ENCODE results near the gene HS3ST1.
A peak's percentile ranks its signal among the peaks of the same experiment; 100 is the strongest.
"Not testable (repeated sequence)": the region's sequence is repeated elsewhere in the genome, so short reads cannot be mapped to it uniquely, and the experiment has no call there.

The HS3ST1 gene

GRCh38 chr4:11397819-11398610 is 30.7 kb downstream of the HS3ST1 start:
- no peak for DNase-seq

GRCh38 chr4:11397146-11397545 is 31.5 kb downstream of the HS3ST1 start:
- no peak for DNase-seq

- no peak for DNase-seq
Measured at GRCh38 chr4:11393551-11393950, 35.1 kb downstream of the HS3ST1 start.

GRCh38 chr4:11384072-11384471 is 44.6 kb downstream of the HS3ST1 start:
- not testable (repeated sequence) for DNase-seq

GRCh38 chr4:11376571-11376970 is 52.1 kb downstream of the HS3ST1 start:
- no peak for DNase-seq

GRCh38 chr4:11376146-11376545 is 52.5 kb downstream of the HS3ST1 start:
- DNase-seq = no peak

- DNase-seq = no peak
Measured at GRCh38 chr4:11368701-11369115, 60.0 kb downstream of the HS3ST1 start.

GRCh38 chr4:11367371-11367770 is 61.3 kb downstream of the HS3ST1 start:
- peak; percentile 40 for DNase-seq

- DNase-seq = no peak
Measured at GRCh38 chr4:11366859-11367258, 61.8 kb downstream of the HS3ST1 start.

- no peak for DNase-seq
Measured at GRCh38 chr4:11365039-11365438, 63.7 kb downstream of the HS3ST1 start.

- no peak for DNase-seq
Measured at GRCh38 chr4:11359591-11359990, 69.1 kb downstream of the HS3ST1 start.

GRCh38 chr4:11355226-11355625 is 73.5 kb downstream of the HS3ST1 start:
- no peak for DNase-seq

GRCh38 chr4:11354531-11354930 is 74.2 kb downstream of the HS3ST1 start:
- no peak for DNase-seq

- DNase-seq = no peak
Measured at GRCh38 chr4:11348449-11349088, 80.1 kb downstream of the HS3ST1 start.

- DNase-seq = no peak
Measured at GRCh38 chr4:11344916-11345315, 83.8 kb downstream of the HS3ST1 start.

- no peak for DNase-seq
Measured at GRCh38 chr4:11343536-11343935, 85.2 kb downstream of the HS3ST1 start.
